Fibroblast of lung (primary cell): ENCODE measurements around the gene ABCB8. TPM values are rescaled to one million over a fixed set of nuclear protein-coding genes. Genes with fewer than 3 reads are reported as not detected.
A peak's percentile ranks its signal among the peaks of the same experiment; 100 is the strongest.

Experiments
- DNase-seq, 2 donors: peaks; one replicate each; pipeline versions ENCODE4 v3.0.0 to v3.0.0-alpha.2; 2010; ENCODE audit warnings: low read depth in 2 of 2
- H2AFZ ChIP-seq: 2 replicates; pipeline ENCODE4 v1.5.1; 2012; ENCODE audit warnings: low read length, control low read depth, inconsistent platforms
- H3K27ac ChIP-seq: 2 replicates; pipeline ENCODE4 v1.5.1; 2011; ENCODE audit warnings: low read length, control low read depth; ENCODE audit not compliant: insufficient read depth
- H3K27me3 ChIP-seq: 2 replicates; pipeline ENCODE4 v1.5.1; 2011; ENCODE audit warnings: mild to moderate bottlenecking, low read length; ENCODE audit not compliant: control insufficient read depth, insufficient read depth
- H3K36me3 ChIP-seq: 2 replicates; pipeline ENCODE4 v1.5.1; 2011; ENCODE audit warnings: low read length; ENCODE audit not compliant: control insufficient read depth, insufficient read depth
- H3K4me1 ChIP-seq: 2 replicates; pipeline ENCODE4 v1.5.1; 2011; ENCODE audit warnings: low read length; ENCODE audit not compliant: control insufficient read depth, insufficient read depth; ENCODE audit errors: extremely low read depth
- H3K4me2 ChIP-seq: 2 replicates; pipeline ENCODE4 v1.5.1; 2011; ENCODE audit warnings: low read length, control low read depth; ENCODE audit not compliant: insufficient read depth; ENCODE audit errors: extremely low read depth
- H3K4me3 ChIP-seq, 4 experiments: fragments of 200-600 bp in 1 of 4; sonication (generic) in 1 of 4; replicated peaks in 1 of 4; 2 replicates each; pipeline ENCODE4 v1.5.1; 2011 to 2016; ENCODE audit warnings: low read length in 4 of 4, low read depth in 3 of 4, mild to moderate bottlenecking in 3 of 4, control low read depth in 2 of 4, inconsistent platforms in 1 of 4, mixed read lengths in 1 of 4; ENCODE audit not compliant: insufficient read depth in 1 of 4; ENCODE audit errors: control extremely low read depth in 1 of 4
- H3K79me2 ChIP-seq: 2 replicates; pipeline ENCODE4 v1.5.1; 2012; ENCODE audit warnings: mild to moderate bottlenecking, low read length, inconsistent platforms; ENCODE audit not compliant: control insufficient read depth, insufficient read depth
- H3K9ac ChIP-seq: 2 replicates; pipeline ENCODE4 v1.5.1; 2011; ENCODE audit warnings: mild to moderate bottlenecking, low read length, control low read depth; ENCODE audit not compliant: insufficient read depth
- H3K9me3 ChIP-seq: 2 replicates; pipeline ENCODE4 v1.5.1; 2012; ENCODE audit warnings: low read depth, low read length; ENCODE audit not compliant: control insufficient read depth, insufficient read depth
- H4K20me1 ChIP-seq: 2 replicates; pipeline ENCODE4 v1.5.1; 2011; ENCODE audit warnings: low read length; ENCODE audit not compliant: control insufficient read depth, insufficient read depth; ENCODE audit errors: extremely low read depth
- EZH2 ChIP-seq: IDR thresholded peaks from 2 replicates; pipeline ENCODE4 v1.5.1; 2012; ENCODE audit warnings: low read length, control low read depth, mild to moderate bottlenecking; ENCODE audit errors: missing control alignments
- polyA plus RNA-seq, 2 donors: library from polyadenylated mRNA; depleted of rRNA in 1 of 2; stranded (reverse) in 1 of 2; unstranded in 1 of 2; fragments of >200 nt; gene quantifications; 2 replicates each; pipeline ENCODE4 v1.2.1, GENCODE V29; 2011 to 2012; ENCODE audit warnings: missing spikeins in 1 of 2
- total RNA-seq: library from RNA; depleted of rRNA; stranded (reverse); fragments of >200 nt; gene quantifications from 2 replicates; pipeline ENCODE4 v1.2.1, GENCODE V29; 2014
- TF ChIP-seq, protein P1 (sequence below), 2 donors: IDR thresholded peaks in 1 of 2; conservative IDR thresholded peaks in 1 of 2; 1 replicate in 1 of 2; 2 replicates in 1 of 2; pipeline ENCODE4 v1.5.1; 2011 to 2012; ENCODE audit warnings: low read length in 2 of 2, control low read depth in 1 of 2, inconsistent platforms in 1 of 2, low read depth in 1 of 2, mild to moderate bottlenecking in 1 of 2

ABCB8 gene
- total and polyA plus RNA-seq, 2 donors (not counting 1 experiment from before 2014, with no cell fraction given) = 12.1 to 20.0 TPM

GRCh38 chr7:150986099-150986512 lies 42.1 kb upstream of the ABCB8 start:
- TF ChIP-seq EZH2 = peak; percentile 46
- TF ChIP-seq, protein P1, sequence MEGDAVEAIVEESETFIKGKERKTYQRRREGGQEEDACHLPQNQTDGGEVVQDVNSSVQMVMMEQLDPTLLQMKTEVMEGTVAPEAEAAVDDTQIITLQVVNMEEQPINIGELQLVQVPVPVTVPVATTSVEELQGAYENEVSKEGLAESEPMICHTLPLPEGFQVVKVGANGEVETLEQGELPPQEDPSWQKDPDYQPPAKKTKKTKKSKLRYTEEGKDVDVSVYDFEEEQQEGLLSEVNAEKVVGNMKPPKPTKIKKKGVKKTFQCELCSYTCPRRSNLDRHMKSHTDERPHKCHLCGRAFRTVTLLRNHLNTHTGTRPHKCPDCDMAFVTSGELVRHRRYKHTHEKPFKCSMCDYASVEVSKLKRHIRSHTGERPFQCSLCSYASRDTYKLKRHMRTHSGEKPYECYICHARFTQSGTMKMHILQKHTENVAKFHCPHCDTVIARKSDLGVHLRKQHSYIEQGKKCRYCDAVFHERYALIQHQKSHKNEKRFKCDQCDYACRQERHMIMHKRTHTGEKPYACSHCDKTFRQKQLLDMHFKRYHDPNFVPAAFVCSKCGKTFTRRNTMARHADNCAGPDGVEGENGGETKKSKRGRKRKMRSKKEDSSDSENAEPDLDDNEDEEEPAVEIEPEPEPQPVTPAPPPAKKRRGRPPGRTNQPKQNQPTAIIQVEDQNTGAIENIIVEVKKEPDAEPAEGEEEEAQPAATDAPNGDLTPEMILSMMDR (conservative IDR thresholded peaks at IDR 0.05 in 1 of 2, IDR thresholded peaks at IDR 0.05 in 1 of 2; ENCODE audit: low read depth in 1 of 2, low read length in 2 of 2) = peak; percentile 69 to 87
- Histone ChIP-seq H3K4me2 (no peak overlapping the region), H3K36me3 (no peaks in the 10 kb centered on the region), H2AFZ (no peak overlapping the region), H3K4me1 (no peaks in the 10 kb centered on the region), H3K79me2 (no peaks in the 10 kb centered on the region), H3K4me3 (no peak overlapping the region), H4K20me1 (no peaks in the 10 kb centered on the region), H3K9ac (no peak overlapping the region), H3K27me3 (no peaks in the 10 kb centered on the region), H3K27ac (no peak overlapping the region), H3K9me3 (no peaks in the 10 kb centered on the region)
- peak in 1 of 2 donors; percentile 57 for DNase-seq

- Histone ChIP-seq H3K4me3 (no peak overlapping the region), H2AFZ (no peak overlapping the region), H3K9ac (no peak overlapping the region), H3K27me3 (no peaks in the 10 kb centered on the region), H3K4me2 (no peak overlapping the region), H3K9me3 (no peaks in the 10 kb centered on the region), H3K4me1 (no peaks in the 10 kb centered on the region), H3K36me3 (no peaks in the 10 kb centered on the region), H3K27ac (no peak overlapping the region), H3K79me2 (no peaks in the 10 kb centered on the region), H4K20me1 (no peaks in the 10 kb centered on the region)
- no peak for DNase-seq
- TF ChIP-seq EZH2 = no peak
- TF ChIP-seq, protein P1 (conservative IDR thresholded peaks at IDR 0.05 in 1 of 2, IDR thresholded peaks at IDR 0.05 in 1 of 2; ENCODE audit: low read depth in 1 of 2, low read length in 2 of 2) = no peak
Observed at GRCh38 chr7:150986556-150986955, 41.7 kb upstream of the ABCB8 start.

- no peaks in the 10 kb centered on the region for H3K79me2 ChIP-seq
- no peak overlapping the region for H3K4me3 ChIP-seq
- H3K27ac ChIP-seq = no peak overlapping the region
- H4K20me1 ChIP-seq = no peaks in the 10 kb centered on the region
- no peak for TF ChIP-seq EZH2
- TF ChIP-seq, protein P1 (conservative IDR thresholded peaks at IDR 0.05 in 1 of 2, IDR thresholded peaks at IDR 0.05 in 1 of 2; ENCODE audit: low read depth in 1 of 2, low read length in 2 of 2) = peak; percentile 70 to 77
- no peaks in the 10 kb centered on the region for H3K36me3 ChIP-seq
- H3K4me1 ChIP-seq = no peaks in the 10 kb centered on the region
- H3K9ac ChIP-seq = no peak overlapping the region
- H2AFZ ChIP-seq = no peak overlapping the region
- H3K4me2 ChIP-seq = no peak overlapping the region
- no peak for DNase-seq
- H3K27me3 ChIP-seq = no peaks in the 10 kb centered on the region
- H3K9me3 ChIP-seq = no peaks in the 10 kb centered on the region
Observed at GRCh38 chr7:150988230-150989226, 39.7 kb upstream of the ABCB8 start.
